CD4-positive, alpha-beta T cell treated with Interleukin-6 for 4 hours (primary cell): ENCODE measurements around the gene SKOR1.

Experiments used
- DNase-seq: peaks from one replicate; pipeline ENCODE4 v3.0.0-alpha.2; 2020; ENCODE audit warnings: mixed read lengths

SKOR1 gene

DNA sequence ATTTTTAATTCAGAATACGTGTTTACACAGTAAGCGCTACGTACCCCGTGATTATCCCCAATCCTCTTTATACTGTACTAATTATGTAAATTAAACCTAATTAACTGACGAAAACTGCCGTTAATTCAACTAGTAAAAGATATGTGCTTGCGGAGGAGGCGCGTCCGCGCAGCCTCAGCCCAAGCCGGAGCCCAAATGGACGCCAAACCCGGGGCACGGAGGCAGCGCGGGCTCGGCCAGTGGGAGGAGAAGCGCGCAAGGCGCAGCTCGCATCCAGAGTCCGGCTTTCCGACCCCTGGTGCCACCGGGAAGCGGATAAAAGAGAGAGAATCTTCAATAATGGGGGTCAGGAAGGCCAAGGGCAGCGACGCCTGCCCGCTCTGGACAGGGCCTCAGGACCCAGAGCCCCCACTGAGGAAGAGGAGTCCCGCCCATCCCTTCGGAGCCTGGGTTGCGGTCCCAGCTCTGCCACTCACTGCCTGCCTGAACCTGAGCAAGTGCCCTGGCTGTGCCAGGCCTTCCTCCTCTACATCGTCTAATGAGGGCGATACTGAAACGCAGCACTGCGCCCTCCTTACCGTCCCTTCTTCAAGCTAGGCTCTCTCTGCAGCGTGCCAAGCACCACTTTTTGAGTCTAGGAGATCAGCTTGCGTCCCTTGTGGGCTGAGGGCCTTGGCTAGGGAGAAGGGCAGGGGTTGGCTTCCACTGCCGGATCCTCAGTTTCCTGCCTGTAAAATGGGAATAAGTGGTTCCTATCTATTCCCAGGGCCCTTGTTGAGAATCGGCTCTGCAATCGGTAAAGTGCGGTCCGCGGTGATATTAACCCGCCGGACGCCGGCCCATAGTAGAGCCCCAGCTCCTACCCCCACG lies 5.0 kb upstream of the SKOR1 start:
- no peak for DNase-seq

- DNase-seq, result peak; percentile 29
These were observed 4.1 kb upstream of the SKOR1 start for GRCh38 chr15:67820992-67821783.

- no peak for DNase-seq
These were observed 3.4 kb upstream of the SKOR1 start for GRCh38 chr15:67821784-67822440.

DNA sequence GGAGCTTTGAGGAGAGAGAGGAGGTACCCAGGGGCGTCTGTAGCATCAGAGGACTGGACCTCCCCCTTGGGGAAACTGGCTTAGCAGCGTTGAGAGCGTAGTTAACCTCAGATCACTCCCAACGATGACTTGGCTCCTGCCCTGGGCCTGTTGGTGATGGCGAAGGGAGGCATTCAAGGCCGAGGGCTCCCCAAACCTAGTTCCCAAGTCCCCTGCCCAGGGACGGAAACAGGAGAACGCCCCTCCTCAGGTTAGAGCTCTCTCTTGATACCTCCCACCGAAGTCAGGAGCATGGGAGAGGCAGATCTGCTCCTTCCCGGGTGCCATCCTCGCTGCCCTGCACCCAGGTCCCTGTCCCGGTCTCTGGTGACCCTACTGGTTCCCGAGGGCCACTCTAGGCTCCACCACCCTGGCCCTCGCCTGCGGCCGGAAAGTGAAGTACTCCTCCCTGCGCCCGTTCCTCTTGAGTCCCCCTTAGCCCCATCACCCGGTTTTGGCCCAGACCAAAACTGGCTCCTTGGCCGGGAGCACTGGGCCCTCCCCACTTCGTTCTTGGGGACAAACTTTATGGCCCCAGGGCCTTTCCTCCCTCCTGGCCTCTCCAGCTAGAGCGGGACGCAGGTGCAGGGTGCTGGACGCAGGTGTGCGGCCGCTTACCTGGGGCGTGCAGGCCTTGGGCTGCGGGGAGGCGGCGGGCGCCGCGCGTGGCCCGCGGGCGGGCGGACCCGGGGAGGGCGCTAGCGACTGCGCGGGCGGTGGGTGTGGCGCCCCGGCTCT lies 2.6 kb upstream of the SKOR1 start:
- DNase-seq, result no peak

DNA sequence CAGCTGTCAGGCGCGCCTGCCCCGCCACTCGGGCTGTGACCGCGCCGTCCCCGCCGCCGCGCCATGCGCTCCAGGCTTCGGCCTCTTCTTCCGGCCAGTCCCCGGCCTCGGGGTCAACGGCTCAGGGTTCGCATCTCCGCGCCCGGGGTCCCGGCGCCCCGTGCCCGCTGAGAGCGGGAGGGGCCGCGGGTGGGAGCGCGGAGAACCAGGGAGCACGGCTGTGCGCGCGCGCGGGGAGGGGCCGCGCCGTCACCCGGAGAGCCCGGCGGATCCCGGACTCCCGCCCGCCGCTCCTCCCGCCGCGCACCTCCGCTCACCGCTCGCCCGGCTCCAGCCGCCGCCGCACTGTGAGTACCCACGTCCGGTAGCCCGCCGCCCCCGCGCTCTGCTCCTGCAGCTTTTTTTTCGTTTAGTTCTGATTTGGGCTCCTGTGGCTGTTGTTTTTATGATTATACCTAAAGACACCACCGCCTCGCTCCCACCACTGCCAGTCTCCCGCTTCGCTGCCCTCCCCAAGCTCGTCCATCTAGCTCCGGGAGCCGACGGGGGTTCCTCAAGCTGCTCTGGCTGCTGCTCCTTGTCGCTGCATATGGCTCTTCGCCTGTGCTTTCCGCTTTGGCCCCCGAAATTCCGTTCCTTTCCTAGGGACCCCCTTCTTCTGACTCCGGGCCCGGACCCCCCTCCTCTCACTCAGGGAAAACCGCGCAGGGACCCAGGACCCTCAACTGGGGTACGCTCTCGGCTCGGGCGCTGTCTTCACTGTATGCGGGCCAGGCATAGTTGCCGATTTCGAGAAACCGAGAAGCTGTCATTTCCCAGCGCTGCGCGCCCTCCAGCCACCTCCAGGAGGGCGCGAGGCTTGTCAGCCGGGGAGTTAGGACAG lies 1.8 kb upstream of the SKOR1 start:
- no peak for DNase-seq

DNA sequence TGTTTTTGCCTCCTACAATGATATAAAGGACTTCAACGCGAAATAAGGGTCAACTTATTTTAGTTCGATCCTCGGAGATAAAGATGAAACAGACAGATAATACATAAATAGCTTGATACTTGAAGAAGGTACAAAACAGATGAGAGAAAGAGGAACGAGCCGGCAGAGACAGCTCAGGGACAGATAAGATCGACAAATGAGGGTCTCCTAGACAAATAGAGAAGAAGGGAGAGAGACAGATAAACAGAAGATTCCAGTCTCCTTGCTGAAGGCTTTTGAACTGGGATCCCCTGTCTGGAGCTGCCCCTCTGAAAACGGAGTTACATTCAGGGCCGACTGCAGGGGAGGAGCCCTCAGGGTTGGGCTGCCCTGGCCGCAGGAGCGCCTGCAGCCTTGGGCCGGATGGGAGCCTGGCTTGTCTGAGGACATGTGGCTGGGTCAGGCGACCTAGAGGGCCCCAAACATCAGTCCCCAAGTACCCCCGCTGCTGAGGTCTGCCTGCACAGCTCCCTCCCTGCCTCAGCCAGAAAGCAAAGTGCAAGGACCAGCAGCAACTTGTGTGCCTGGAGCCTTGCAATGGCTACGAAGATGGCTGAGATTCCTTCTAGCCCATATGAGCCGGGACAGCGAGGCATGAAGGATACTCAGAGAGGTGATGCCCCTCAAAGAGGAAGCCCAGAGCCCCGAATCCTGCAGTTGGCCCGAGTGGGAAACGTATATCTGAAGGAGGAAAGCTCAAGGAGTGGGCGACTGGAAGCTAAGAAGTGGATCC lies 926 bp upstream of the SKOR1 start:
- no peak for DNase-seq

GRCh38 chr15:67825881-67826716 lies 790 bp downstream of the SKOR1 start:
- DNase-seq, result no peak

GRCh38 chr15:67826717-67827561 lies 1.6 kb downstream of the SKOR1 start:
- no peak for DNase-seq

DNA sequence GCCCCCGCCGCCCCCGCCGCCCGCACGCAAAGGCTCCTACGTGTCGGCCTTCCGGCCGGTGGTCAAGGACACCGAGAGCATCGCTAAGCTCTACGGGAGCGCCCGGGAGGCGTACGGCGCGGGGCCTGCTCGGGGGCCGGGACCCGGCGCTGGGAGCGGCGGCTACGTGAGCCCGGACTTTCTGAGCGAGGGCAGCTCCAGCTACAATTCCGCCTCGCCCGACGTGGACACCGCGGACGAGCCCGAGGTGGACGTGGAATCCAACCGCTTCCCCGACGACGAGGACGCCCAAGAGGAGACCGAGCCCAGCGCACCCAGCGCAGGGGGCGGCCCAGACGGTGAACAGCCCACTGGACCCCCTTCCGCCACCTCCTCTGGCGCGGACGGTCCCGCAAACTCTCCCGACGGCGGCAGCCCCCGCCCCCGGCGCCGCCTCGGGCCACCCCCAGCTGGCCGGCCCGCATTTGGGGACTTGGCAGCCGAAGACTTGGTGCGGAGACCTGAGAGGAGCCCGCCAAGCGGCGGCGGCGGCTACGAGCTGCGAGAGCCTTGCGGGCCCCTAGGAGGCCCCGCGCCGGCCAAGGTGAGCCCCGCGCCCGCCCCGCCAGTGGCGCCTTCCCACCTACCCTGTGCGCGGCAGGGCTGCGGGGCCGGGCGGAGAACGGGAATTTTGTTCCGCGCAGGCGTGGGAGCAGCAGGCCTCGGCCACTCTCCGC lies 2.4 kb downstream of the SKOR1 start:
- no peak for DNase-seq

DNA sequence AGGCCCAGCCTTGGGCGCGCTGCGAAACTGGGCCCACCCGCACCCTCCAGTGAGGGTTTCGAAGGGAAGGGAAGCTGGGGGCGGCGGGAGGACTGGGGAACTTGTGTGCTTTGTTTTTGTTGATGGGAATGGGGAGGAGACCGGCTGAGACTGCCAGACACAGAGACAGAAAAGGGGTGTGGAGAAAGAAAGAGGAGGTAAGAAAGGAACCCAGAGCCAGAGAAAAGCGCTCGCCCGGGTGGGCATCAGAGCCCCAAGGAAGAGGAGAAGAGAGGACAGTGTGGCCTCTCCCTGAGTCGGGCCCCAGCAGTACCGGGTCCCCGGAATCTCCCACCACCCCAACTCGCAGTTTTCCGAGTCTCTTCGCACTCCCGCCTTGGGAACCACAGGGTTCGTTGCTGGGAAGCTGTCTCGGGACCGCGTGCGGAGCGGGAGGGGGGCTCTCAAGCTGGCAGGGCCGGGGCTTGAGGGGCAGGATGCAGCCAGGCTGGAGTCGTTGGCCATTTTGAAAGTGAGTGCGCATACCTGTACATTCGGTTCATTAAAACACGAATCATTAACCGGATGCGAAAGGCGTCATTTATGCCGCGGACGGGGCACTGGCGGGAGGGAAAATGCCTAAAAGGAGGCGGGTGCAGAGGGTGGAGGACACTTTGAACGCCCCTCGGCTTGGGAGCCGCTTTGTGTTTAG lies 3.1 kb downstream of the SKOR1 start:
- DNase-seq, result no peak

GRCh38 chr15:67828969-67829646 lies 3.8 kb downstream of the SKOR1 start:
- no peak for DNase-seq

DNA sequence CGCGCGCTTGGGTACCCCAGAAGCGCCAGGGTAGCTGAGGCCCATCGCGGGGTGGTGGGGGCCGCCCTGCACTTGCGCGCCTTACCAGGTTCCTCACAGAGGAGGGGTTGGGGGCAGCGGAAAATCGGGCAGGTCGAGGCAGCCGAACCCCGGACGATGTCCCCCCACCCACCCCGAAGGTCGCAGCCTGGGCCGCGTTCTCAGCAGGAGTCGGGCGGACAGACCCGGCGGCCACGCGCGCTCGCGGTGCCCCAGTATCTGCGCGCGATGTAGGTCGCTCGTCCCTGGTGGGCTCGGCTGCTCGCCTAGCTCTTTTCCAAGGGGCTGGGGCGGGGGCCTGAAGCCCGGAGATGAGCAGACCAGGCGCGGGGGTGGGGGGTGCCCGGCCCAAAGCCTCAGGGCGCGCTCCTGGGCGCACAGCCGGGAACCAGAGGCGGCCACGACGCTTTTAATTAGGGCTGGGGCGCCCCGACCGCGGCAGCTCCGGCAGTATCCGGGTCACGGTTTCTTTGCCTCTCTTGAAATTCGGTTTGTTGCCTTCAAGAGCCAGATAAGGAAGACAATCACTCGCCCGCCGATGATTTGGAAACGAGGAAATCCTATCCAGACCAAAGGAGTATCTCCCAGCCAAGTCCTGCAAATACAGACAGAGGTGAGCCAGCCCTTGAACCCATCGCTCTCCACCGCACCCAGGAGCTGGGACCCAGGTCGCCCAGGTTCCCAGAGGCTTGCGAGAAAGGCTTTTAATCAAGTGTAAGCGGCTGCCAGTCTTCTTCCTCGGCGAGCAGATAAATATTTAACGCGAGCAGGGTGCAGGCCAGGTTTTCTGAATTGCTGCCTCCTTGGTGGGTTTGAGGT lies 4.6 kb downstream of the SKOR1 start:
- no peak for DNase-seq

- DNase-seq, result no peak
These were observed 6.1 kb downstream of the SKOR1 start for GRCh38 chr15:67831363-67831762.

GRCh38 chr15:67832031-67832551 lies 6.8 kb downstream of the SKOR1 start:
- no peak for DNase-seq

GRCh38 chr15:67832897-67833709 lies 7.8 kb downstream of the SKOR1 start:
- no peak for DNase-seq
